HG02798 (cell line): ENCODE results near the gene MINDY2.
"Not testable (repeated sequence)": the region's sequence is repeated elsewhere in the genome, so short reads cannot be mapped to it uniquely, and the experiment has no call there.

Experiments
- ATAC-seq: cut with Tn5 transposase; IDR thresholded peaks from one replicate; pipeline ENCODE4 v1.9.1; 2021; ENCODE audit warnings: mild to moderate bottlenecking; ENCODE audit not compliant: unreplicated experiment, poor library complexity

MINDY2 gene

DNA sequence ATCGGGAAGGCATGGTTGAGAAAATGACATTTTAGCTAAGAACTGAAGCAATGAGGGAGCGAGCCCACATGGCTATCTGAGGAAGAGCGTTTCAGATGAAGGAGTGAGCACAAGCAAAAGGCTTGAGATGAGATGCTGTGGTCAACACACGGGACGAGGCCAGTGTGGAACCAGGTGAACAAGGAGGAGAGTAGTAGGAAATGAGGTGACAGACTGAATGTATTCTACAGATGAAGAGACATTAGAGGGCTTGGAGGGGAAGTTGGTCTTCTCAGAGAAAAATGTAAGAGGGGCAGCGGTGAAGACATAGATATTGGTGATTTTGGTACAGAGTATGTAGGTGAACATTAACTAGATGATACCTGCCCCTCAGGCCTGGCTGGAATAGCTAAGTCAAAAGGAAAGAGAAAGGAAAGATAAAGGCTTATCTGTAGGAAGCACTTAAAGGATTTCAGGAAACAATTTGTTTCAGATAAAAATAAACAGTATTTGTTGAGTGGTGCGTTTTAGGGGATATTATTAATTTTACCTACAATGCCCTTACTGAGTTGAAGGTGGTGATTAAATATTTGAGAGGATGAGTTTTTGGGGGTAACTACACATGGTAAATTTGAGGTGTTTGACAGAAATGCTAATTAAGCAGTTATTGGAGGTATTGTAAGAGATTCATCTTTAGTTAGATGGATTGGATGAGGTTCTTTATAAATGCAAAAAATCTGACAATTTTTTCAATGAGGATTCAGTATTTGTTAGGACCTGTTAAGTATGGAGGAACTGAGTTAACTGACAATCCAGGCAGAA is 105.4 kb downstream of the MINDY2 start:
- ATAC-seq, result no peak

DNA sequence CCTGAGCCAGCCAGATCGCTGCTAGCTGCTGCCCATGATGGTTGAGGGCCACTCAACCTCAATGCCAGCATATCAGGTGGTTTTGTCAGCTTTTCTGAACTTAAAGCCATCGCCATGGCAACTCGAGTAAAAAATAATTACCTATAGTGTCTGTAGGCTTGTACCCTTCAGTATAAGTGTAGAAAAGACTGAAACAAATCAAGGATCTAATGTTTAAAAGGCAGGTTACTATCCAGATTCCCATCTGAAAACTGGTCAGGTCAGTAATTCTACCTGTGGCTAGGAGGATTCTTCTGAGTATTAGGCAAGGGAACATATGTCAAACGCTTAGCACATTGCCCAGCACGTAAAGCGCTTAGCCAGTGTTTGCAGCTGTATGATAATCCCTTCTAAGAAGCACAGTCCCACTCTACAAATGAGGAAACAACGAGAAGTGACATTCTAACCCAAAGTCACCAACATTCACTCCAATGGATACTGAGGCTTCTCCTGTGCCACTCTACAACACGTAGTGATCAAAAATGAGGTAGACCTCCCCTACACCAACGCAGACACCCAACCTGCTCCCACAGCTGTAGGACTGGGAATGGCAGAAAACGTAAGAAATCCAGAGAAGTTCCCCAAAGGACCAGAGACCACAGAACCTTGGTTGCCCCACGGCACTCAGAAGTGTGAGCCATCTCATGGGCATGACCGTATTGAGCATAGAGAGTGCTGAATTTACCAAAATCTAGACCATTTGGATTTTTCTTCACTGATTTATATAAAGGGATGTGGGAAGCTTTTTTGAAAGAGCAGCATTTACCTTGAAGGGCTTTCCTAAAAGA is 107.1 kb downstream of the MINDY2 start:
- ATAC-seq, result no peak

DNA sequence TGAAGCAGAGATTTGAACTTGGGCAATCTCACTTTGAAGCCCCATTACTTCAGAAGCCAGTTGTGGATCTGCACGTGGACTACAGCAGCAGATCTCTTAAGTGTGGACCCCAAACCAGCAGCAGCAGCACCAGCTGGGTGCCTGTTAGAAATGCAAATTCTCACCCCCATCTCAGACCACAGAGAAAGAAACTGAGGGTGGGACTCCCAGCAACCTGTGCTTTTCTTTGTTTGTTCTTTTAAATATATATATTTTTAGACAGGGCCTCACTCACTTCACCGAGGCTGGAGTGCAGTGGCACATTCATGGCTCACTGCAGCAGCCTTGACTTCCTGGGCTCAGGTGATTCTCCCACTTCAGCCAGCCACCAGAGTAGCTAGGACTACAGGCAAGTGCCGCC is 109.2 kb downstream of the MINDY2 start:
- ATAC-seq, result peak; percentile 79

DNA sequence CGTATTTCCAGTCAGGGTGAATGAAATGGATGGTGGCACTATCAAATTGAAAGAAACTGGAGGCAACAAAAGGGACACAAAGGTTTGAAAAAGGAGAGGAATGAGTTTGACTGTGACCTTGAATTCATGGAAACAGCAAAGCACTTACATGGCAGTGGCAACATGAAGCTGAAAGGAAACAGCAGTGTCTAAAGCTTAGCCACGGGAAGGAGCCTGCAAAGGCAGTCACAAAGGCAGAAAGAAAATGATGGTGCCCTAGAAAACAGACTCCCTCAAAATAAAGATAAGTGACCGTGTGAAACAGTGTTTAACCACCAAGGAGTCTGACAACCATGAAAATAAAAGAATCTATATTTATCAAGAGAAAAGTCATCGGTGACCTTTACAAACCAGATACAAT is 111.1 kb downstream of the MINDY2 start:
- ATAC-seq, result no peak

DNA sequence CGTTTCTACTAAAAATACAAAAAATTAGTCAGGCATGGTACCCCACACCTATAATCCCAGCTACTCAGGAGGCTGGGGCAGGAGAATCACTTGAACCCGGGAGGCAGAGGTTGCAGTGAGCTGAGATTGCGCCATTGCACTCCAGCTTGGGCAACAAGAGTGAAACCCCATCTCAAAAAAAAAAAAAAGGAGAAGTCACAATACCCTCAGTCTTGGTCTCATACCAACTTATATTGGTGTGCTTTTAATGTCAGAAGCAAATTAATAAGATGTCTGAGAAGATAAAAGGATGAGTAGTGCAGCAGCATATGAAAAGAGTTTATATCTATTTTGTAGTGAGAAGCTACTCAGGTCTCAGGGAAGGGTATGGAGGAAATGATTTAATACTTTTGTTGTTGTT is 112.8 kb downstream of the MINDY2 start:
- not testable (repeated sequence) for ATAC-seq

DNA sequence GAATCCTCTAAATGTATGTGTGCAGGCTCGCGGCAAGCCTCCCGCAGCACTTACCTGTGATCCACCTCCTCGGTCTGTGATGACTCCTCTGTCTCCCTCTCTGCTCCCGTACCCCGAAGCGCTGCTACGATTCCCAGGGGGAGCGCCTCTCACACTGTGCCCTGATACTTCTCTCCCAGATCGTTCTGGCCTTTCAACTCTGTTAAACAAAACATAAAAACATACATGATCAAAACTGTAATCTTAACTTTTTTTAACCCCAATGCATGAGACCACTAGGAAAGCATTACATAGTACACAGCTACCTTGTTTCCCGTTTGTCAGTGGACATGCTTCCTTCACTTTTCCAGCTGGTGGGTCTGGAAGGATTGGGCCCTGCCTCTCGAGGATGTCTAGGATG is 115.8 kb downstream of the MINDY2 start:
- ATAC-seq, result no peak

DNA sequence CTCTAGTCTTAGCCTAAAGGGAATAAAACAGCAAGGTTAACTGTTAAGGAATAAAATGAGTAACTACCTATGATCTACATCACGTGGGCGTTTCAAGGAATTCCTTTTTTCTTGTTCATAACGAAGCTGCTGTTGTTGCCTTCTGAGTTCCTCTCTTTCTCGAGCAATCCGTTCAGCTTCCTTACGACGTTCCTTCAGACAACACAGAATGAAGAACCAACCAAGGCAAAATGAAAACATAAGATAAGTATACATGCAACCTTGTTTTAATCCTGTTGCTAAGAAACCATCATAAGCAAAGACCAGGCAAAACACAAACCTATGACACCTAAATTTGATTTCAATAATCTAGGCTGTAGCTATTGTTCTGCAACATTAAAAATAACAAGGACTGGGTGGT is 118.3 kb downstream of the MINDY2 start:
- ATAC-seq, result no peak

DNA sequence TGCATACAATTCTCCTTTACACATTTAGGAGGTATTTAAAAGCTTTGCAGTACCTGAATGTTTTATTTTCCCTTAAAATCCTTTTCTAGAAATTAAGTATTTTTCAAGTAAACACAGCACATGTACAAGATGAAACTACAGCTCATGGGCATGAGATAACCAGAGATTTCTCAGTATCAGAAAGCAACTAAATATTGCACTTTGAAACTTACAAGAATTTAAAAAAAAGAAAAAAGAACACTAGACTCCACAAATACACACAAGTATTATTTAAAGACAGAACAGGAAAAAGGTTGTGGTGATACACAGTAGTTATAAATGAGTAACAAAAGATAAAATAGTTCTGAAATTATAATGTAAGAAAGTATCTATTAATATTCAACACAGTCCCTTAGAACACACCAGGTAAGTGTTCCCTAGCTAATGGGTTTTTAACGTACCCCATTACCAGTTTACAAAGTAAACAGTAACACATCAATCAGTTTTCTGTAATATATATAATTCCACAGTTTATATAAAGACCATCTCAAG is 127.1 kb downstream of the MINDY2 start:
- no peak for ATAC-seq

DNA sequence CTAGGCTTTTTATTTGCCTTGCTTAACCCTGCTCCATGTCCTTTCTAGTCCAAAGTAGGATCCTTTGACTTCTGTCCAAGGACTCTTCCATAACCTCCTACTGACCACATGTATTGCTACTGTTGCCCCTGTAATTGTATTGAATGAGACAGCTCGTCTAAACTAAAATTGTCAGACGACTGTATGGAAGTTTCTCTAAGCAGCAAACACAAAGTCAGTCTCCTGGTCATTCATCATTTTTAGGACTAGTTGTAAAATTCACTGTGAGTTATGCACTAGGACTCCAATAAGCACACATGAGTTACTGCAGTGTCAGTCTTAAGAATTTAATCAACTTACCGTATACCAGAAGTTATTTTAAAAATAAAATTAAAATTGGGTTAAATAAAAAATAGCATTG is 129.5 kb downstream of the MINDY2 start:
- no peak for ATAC-seq

DNA sequence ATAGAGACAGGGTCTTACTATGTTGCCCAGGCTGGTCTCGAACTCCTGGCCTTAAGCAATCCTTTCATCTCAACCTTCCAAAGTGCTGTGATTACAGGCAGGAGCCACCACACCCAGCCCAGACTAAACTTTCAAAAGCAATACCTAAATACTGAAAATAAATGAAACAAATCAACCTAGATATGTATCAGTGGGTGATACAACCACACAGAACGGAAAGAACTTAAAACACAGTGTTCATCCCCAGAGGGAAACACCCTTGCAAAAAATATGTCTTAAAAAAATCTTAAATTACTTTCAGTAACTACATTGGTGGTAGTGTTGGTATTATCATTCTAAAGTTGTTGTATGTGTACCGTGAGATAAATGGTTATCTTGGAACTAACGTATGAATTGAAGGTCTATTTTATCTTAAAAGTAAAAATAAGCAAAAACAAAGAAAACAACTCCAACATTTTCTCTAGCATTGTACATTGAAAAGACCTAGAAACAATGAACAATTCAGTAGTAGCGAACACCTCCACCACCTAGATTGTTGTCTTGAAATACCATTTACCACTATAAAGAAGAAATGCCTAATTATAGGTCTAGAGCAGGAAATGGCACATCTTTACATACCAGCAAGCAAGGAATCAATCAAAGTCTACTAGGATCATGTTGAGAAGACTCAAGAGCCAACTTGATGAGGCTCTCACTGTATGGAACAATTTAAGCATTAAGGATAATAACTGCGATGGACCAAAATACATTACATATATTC is 137.6 kb downstream of the MINDY2 start:
- ATAC-seq, result no peak

DNA sequence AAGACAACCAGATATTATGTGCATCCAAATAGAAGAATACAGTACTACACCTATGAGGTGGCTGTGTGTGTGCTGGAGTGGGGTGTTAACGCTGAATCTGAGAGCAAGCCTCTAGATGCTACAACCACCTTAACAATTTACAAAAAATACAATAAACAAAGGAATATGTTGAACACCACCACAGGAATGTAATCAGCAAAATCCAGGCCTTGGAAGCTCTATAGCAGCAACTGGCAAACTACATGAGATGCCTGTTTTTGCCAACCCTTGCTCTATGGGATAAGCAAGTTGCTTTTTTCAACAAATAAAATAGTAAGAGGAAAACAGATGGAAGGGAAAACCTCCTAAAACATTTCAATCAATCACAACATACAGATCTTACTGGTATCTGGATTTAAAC is 138.5 kb downstream of the MINDY2 start:
- ATAC-seq, result no peak

DNA sequence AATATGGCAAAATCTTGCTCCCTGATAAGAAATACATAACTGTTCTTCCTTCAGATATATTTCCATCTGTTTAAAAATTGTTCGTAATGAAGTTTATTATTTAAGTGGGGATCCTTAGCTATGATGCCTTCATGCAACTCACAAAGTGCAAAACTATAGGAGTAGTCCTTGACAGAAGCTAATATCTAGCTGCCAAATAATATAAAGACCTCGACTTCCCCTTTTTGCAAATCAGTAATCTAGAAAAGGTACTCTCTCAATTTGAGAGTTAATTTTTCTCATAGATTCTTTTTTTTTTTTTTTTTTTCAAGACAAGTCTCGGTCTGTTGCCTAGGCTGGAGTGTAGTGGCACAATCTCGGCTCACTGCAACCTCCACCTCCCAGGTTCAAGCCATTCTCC is 139.4 kb downstream of the MINDY2 start:
- ATAC-seq, result no peak
